Nucleus accumbens (tissue), 56 donors: ENCODE results near the gene LBHD2.
A peak's percentile ranks its signal among the peaks of the same experiment; 100 is the strongest.
"Not testable (repeated sequence)": the region's sequence is repeated elsewhere in the genome, so short reads cannot be mapped to it uniquely, and the experiment has no call there.

Experiments used
- DNase-seq, 56 donors: peaks; one replicate each; lab custom pipeline; 2025; lab: John Stamatoyannopoulos, UW

The LBHD2 gene

GRCh38 chr14:103084021-103084919 is at the start of gene LBHD2:
TSS of gene LBHD2 (plus strand) at chr14:103084210. CDS start at chr14:103086013, 1,803 bp downstream.
- peak in 1 of 56 donors; percentile 8 for DNase-seq

- no peak for DNase-seq
These were observed 42.5 kb upstream of the LBHD2 start for GRCh38 chr14:103041464-103041863.

GRCh38 chr14:103043257-103044015 is 40.6 kb upstream of the LBHD2 start:
- DNase-seq = no peak

GRCh38 chr14:103045371-103045869 is 38.6 kb upstream of the LBHD2 start:
- DNase-seq = peak in 1 of 56 donors; percentile 23

- not testable (repeated sequence) for DNase-seq
These were observed 36.6 kb upstream of the LBHD2 start for GRCh38 chr14:103047453-103047852.

GRCh38 chr14:103050935-103051334 is 33.1 kb upstream of the LBHD2 start:
- DNase-seq = no peak

GRCh38 chr14:103052407-103052806 is 31.6 kb upstream of the LBHD2 start:
- no peak for DNase-seq

GRCh38 chr14:103055695-103056094 is 28.3 kb upstream of the LBHD2 start:
- no peak for DNase-seq

GRCh38 chr14:103056322-103057027 is 27.5 kb upstream of the LBHD2 start:
- DNase-seq = peak in 8 of 56 donors; percentile 13 to 55 (median 26)

GRCh38 chr14:103057028-103057371 is 27.0 kb upstream of the LBHD2 start:
- DNase-seq = peak in 1 of 56 donors; percentile 44

- DNase-seq = peak in 55 of 56 donors; percentile 28 to 93 (median 80)
These were observed 26.4 kb upstream of the LBHD2 start, which contains the start of gene CDC42BPB for GRCh38 chr14:103057372-103058163. TSS of gene CDC42BPB (minus strand) at chr14:103057549. CDS start at chr14:103057173, 376 bp downstream.

GRCh38 chr14:103058164-103059055 is 25.6 kb upstream of the LBHD2 start:
- DNase-seq = peak in 4 of 56 donors; percentile 40 to 60 (median 54)

GRCh38 chr14:103059556-103059955 is 24.5 kb upstream of the LBHD2 start:
- DNase-seq = no peak

GRCh38 chr14:103061482-103061976 is 22.5 kb upstream of the LBHD2 start:
- DNase-seq = no peak

GRCh38 chr14:103064436-103064835 is 19.6 kb upstream of the LBHD2 start:
- DNase-seq = no peak

GRCh38 chr14:103064978-103065377 is 19.0 kb upstream of the LBHD2 start:
- DNase-seq = no peak

- no peak for DNase-seq
These were observed 18.1 kb upstream of the LBHD2 start for GRCh38 chr14:103065861-103066260.

- DNase-seq = no peak
These were observed 17.6 kb upstream of the LBHD2 start for GRCh38 chr14:103066399-103066798.
